OCI-LY1 (cell line): ENCODE measurements around the gene KDM3B.

Source experiments
- H2AFZ ChIP-seq: fragments of 200-600 bp; sonication (generic), shearing (Covaris generic); 2 replicates; pipeline ENCODE4 v1.6.0; 2014; ENCODE audit warnings: antibody characterized with exemption, mild to moderate bottlenecking, low read length
- H3F3A ChIP-seq: fragments of 200-600 bp; sonication (generic), shearing (Covaris generic); 2 replicates; pipeline ENCODE4 v1.6.0; 2014; ENCODE audit warnings: mild to moderate bottlenecking, antibody characterized with exemption, low read length, moderate library complexity; ENCODE audit not compliant: insufficient read depth
- H3K27ac ChIP-seq: fragments of 200-600 bp; sonication (generic); 2 replicates; pipeline ENCODE4 v1.5.1; 2014; ENCODE audit warnings: low read length, mixed run types, mild to moderate bottlenecking, low read depth; ENCODE audit not compliant: poor library complexity, severe bottlenecking
- H3K27me3 ChIP-seq: fragments of 200-600 bp; sonication (generic); 2 replicates; pipeline ENCODE4 v1.6.0; 2014; ENCODE audit warnings: antibody characterized with exemption, mild to moderate bottlenecking, low read length, moderate library complexity; ENCODE audit not compliant: insufficient read depth
- H3K36me3 ChIP-seq: fragments of 200-600 bp; sonication (generic); 2 replicates; pipeline ENCODE4 v1.6.1; 2014; ENCODE audit warnings: mild to moderate bottlenecking, antibody characterized with exemption, low read length, moderate library complexity, mixed read lengths; ENCODE audit not compliant: insufficient read depth
- H3K4me1 ChIP-seq: fragments of 200-600 bp; sonication (generic); 2 replicates; pipeline ENCODE4 v1.5.1; 2014; ENCODE audit warnings: mild to moderate bottlenecking, low read length, moderate library complexity; ENCODE audit not compliant: insufficient read depth, severe bottlenecking
- H3K4me2 ChIP-seq: fragments of 200-600 bp; sonication (generic), shearing (Covaris generic); 2 replicates; pipeline ENCODE4 v1.6.1; 2014; ENCODE audit warnings: low read length
- H3K4me3 ChIP-seq: fragments of 200-600 bp; sonication (generic); 2 replicates; pipeline ENCODE4 v1.5.1; 2014; ENCODE audit warnings: low read length, low read depth, mild to moderate bottlenecking, mixed read lengths; ENCODE audit not compliant: poor library complexity, severe bottlenecking
- H3K79me2 ChIP-seq: fragments of 200-600 bp; shearing (Covaris generic); 2 replicates; pipeline ENCODE4 v1.6.1; 2016; ENCODE audit warnings: mixed run types, low read length, mixed read lengths; ENCODE audit not compliant: insufficient read depth
- H3K9ac ChIP-seq: fragments of 200-600 bp; sonication (generic), shearing (Covaris generic); 2 replicates; pipeline ENCODE4 v1.6.1; 2014; ENCODE audit warnings: mild to moderate bottlenecking, low read length, mixed read lengths
- H3K9me2 ChIP-seq: fragments of 200-600 bp; sonication (generic), shearing (Covaris generic); 2 replicates; pipeline ENCODE4 v1.6.1; 2014; ENCODE audit warnings: low read depth, mild to moderate bottlenecking, low read length, mixed read lengths
- H3K9me3 ChIP-seq: fragments of 200-600 bp; shearing (Covaris generic); 2 replicates; pipeline ENCODE4 v1.6.1; 2014; ENCODE audit warnings: low read length, mixed read lengths
- H4K20me1 ChIP-seq: fragments of 200-600 bp; sonication (generic), shearing (Covaris generic); 2 replicates; pipeline ENCODE4 v1.6.0; 2016; ENCODE audit warnings: mild to moderate bottlenecking, low read length; ENCODE audit not compliant: insufficient read depth
- CTCF ChIP-seq: fragments of 200-600 bp; sonication (generic), shearing (Covaris generic); IDR thresholded peaks from 2 replicates; pipeline ENCODE4 v1.5.1; 2017; ENCODE audit warnings: mild to moderate bottlenecking, antibody characterized with exemption, low read length, moderate library complexity, mixed read lengths
- EZH2 ChIP-seq: fragments of 200-600 bp; sonication (generic), shearing (Covaris generic); IDR thresholded peaks from 2 replicates; pipeline ENCODE4 v1.8.0; 2017; ENCODE audit warnings: borderline replicate concordance, mixed run types, mild to moderate bottlenecking, antibody characterized with exemption, low read length, moderate library complexity, mixed read lengths

The KDM3B gene

DNA sequence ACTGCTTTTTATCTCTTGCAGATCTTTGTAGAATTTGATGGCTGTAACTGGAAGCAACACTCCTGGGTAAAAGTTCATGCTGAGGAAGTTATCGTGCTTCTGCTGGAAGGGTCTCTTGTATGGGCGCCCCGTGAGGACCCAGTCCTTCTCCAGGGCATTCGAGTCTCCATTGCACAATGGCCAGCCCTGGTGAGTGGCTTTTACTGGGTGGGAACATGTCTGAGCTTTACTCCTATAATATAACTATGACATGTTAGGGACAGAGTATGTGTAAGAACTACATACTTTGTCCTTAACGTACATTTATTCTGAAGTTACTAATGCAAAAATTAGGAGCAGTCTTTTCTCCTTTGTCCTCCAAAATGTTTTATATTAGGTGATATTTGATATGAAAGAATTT is 20.2 kb downstream of the KDM3B start:
- Histone ChIP-seq H4K20me1 (no peaks in the 10 kb centered on the region), H3K27me3 (no peaks in the 10 kb centered on the region), H3K9ac (no peak overlapping the region), H3K9me2 (no peaks in the 10 kb centered on the region), H3K4me1 (peaks cover 4% of the 10 kb centered on the region), H3K9me3 (no peaks in the 10 kb centered on the region), H3F3A (no peaks in the 10 kb centered on the region), H3K79me2 (peaks cover 50% of the 10 kb centered on the region), H3K4me2 (no peak overlapping the region), H3K4me3 (no peak overlapping the region), H2AFZ (no peak overlapping the region), H3K36me3 (peaks cover 46% of the 10 kb centered on the region), H3K27ac (no peak overlapping the region)
- no peak for TF ChIP-seq CTCF
- no peak for TF ChIP-seq EZH2

GRCh38 chr5:138382347-138382746 is 29.9 kb downstream of the KDM3B start:
- no peaks in the 10 kb centered on the region for H4K20me1 ChIP-seq
- no peak for TF ChIP-seq CTCF
- no peak for TF ChIP-seq EZH2
- no peaks in the 10 kb centered on the region for H3F3A ChIP-seq
- peaks cover 77% of the 10 kb centered on the region for H3K36me3 ChIP-seq
- no peaks in the 10 kb centered on the region for H3K27me3 ChIP-seq
- H3K9me2 ChIP-seq = no peaks in the 10 kb centered on the region
- no peak overlapping the region for H2AFZ ChIP-seq
- H3K4me3 ChIP-seq = no peak overlapping the region
- no peaks in the 10 kb centered on the region for H3K9me3 ChIP-seq
- no peaks in the 10 kb centered on the region for H3K4me1 ChIP-seq
- no peaks in the 10 kb centered on the region for H3K79me2 ChIP-seq
- no peak overlapping the region for H3K27ac ChIP-seq
- H3K4me2 ChIP-seq = no peak overlapping the region
- no peak overlapping the region for H3K9ac ChIP-seq

DNA sequence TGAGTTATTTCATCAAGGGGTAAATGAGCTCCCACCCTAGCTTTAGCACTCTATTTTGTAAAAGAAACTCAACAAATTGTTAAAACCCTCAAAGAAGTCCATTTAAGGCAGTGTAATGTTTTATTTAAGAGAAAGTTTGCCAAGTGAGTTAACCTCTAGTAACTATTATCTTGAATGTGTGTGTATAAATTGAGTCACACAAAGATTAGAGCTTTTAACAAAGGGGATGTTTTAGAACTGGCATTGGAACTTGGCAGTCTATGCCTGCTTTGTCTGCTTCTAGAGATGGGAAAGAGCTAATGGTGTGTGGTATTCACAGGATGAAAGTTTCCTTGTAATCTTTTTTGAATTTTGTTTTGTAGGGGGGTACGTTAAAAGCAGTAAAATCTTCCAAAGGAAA is 33.2 kb downstream of the KDM3B start:
- no peak overlapping the region for H3K9ac ChIP-seq
- H2AFZ ChIP-seq = no peak overlapping the region
- no peaks in the 10 kb centered on the region for H3K9me3 ChIP-seq
- H3K27me3 ChIP-seq = no peaks in the 10 kb centered on the region
- H3K79me2 ChIP-seq = no peaks in the 10 kb centered on the region
- H3K4me3 ChIP-seq = no peak overlapping the region
- H4K20me1 ChIP-seq = no peaks in the 10 kb centered on the region
- no peaks in the 10 kb centered on the region for H3K9me2 ChIP-seq
- no peaks in the 10 kb centered on the region for H3K4me1 ChIP-seq
- no peak overlapping the region for H3K4me2 ChIP-seq
- no peaks in the 10 kb centered on the region for H3F3A ChIP-seq
- peaks cover 59% of the 10 kb centered on the region for H3K36me3 ChIP-seq
- TF ChIP-seq CTCF = no peak
- TF ChIP-seq EZH2 = no peak
- H3K27ac ChIP-seq = no peak overlapping the region
